NCI-H510A (cell line): ENCODE measurements around the gene L3MBTL3.
"Not testable (repeated sequence)": the region's sequence is repeated elsewhere in the genome, so short reads cannot be mapped to it uniquely, and the experiment has no call there.

ENCODE experiments used
- DNase-seq: peaks from one replicate; lab custom pipeline; 2025; lab: John Stamatoyannopoulos, UW

L3MBTL3 gene

GRCh38 chr6:130076512-130076911 lies 58.1 kb downstream of the L3MBTL3 start:
- DNase-seq: no peak

GRCh38 chr6:130090796-130091195 lies 72.4 kb downstream of the L3MBTL3 start:
- DNase-seq: no peak

- DNase-seq: no peak
These were observed 75.2 kb downstream of the L3MBTL3 start for GRCh38 chr6:130093546-130093945.

- DNase-seq: peak; percentile 24
These were observed 79.9 kb downstream of the L3MBTL3 start for GRCh38 chr6:130098317-130098716.

- DNase-seq: no peak
These were observed 80.7 kb downstream of the L3MBTL3 start for GRCh38 chr6:130099119-130099518.

- DNase-seq: no peak
These were observed 87.8 kb downstream of the L3MBTL3 start for GRCh38 chr6:130105996-130106704.

GRCh38 chr6:130107710-130108109 lies 89.3 kb downstream of the L3MBTL3 start:
- no peak for DNase-seq

GRCh38 chr6:130111031-130111430 lies 92.7 kb downstream of the L3MBTL3 start:
- DNase-seq: no peak

GRCh38 chr6:130113201-130113710 lies 94.9 kb downstream of the L3MBTL3 start:
- no peak for DNase-seq

GRCh38 chr6:130115036-130115435 lies 96.7 kb downstream of the L3MBTL3 start:
- no peak for DNase-seq

GRCh38 chr6:130116273-130116672 lies 97.9 kb downstream of the L3MBTL3 start:
- no peak for DNase-seq

GRCh38 chr6:130117187-130117701 lies 98.9 kb downstream of the L3MBTL3 start:
- DNase-seq: not testable (repeated sequence)

GRCh38 chr6:130118236-130118635 lies 99.9 kb downstream of the L3MBTL3 start:
- DNase-seq: no peak

GRCh38 chr6:130119211-130119610 lies 100.8 kb downstream of the L3MBTL3 start:
- no peak for DNase-seq

GRCh38 chr6:130120731-130121130 lies 102.3 kb downstream of the L3MBTL3 start:
- DNase-seq: no peak

GRCh38 chr6:130122243-130122642 lies 103.9 kb downstream of the L3MBTL3 start:
- DNase-seq: no peak

- DNase-seq: no peak
These were observed 108.8 kb downstream of the L3MBTL3 start for GRCh38 chr6:130127195-130127594.

- no peak for DNase-seq
These were observed 109.9 kb downstream of the L3MBTL3 start for GRCh38 chr6:130128326-130128725.

- DNase-seq: no peak
These were observed 111.4 kb downstream of the L3MBTL3 start for GRCh38 chr6:130129762-130130246.

GRCh38 chr6:130132286-130132701 lies 113.9 kb downstream of the L3MBTL3 start:
- DNase-seq: no peak

- DNase-seq: no peak
These were observed 116.2 kb downstream of the L3MBTL3 start for GRCh38 chr6:130134582-130134981.

- DNase-seq: no peak
These were observed 118.4 kb downstream of the L3MBTL3 start for GRCh38 chr6:130136798-130137197.

GRCh38 chr6:130138116-130138908 lies 119.9 kb downstream of the L3MBTL3 start:
- DNase-seq: no peak
